Measurements from ENCODE around the gene TRIM4. TPM values are rescaled to one million over a fixed set of nuclear protein-coding genes. Genes with fewer than 3 reads are reported as not detected.
"Not testable (repeated sequence)": the region's sequence is repeated elsewhere in the genome, so short reads cannot be mapped to it uniquely, and the experiment has no call there.

The TRIM4 gene, protein sequence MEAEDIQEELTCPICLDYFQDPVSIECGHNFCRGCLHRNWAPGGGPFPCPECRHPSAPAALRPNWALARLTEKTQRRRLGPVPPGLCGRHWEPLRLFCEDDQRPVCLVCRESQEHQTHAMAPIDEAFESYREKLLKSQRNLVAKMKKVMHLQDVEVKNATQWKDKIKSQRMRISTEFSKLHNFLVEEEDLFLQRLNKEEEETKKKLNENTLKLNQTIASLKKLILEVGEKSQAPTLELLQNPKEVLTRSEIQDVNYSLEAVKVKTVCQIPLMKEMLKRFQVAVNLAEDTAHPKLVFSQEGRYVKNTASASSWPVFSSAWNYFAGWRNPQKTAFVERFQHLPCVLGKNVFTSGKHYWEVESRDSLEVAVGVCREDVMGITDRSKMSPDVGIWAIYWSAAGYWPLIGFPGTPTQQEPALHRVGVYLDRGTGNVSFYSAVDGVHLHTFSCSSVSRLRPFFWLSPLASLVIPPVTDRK
- 10 to 100 TPM; 25.8 to 28.3 TPM for total RNA-seq

DNA sequence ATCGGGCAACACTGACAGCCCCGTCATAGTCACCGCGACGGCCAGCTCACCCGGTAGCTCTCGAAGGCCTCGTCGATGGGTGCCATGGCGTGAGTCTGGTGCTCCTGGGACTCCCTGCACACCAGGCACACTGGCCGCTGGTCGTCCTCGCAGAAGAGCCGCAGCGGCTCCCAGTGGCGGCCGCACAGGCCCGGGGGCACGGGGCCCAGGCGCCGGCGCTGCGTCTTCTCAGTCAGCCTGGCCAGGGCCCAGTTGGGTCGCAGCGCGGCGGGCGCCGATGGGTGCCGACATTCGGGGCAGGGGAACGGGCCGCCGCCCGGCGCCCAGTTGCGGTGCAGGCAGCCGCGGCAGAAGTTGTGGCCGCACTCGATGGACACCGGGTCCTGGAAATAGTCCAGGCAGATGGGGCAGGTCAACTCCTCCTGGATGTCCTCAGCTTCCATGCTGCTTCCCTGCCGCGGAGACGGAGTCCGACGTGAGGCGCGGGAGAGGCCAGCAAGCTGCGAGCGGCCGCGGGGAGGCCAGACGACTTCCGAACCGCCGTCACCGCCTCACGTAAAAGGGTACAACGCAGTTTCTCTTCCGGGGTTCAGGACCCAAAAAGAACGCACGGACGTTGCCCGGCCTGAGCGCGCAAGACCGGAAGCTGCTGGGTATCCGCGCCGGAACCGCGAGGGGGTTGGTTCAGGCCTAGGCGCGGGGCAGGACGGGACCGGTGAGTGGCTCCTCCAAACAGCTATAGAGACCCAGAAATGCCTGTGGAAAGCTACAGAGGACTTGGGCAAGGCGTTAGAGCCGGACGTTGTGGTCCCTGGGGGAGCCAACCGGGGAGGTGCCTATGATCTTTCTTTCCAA, at the start of gene TRIM4:
Gene TRIM4 (minus strand): TSS at position 572 of the 855 bp plus-strand sequence. CDS start 129 bp downstream, at position 443.
- peak within 1 kb of the TSS; percentile 96 to 98 for H3K27ac Mint-ChIP-seq
- peaks cover 8 to 14% of the 10 kb centered on the region in 2 donors for H3K36me3 Mint-ChIP-seq
- DNase-seq (ENCODE audit: low spot score in 2 of 2) = peak; percentile 91 to 97
- H3K9me3 Mint-ChIP-seq = no peaks in the 10 kb centered on the region
- peak; percentile 98 to 100 for ATAC-seq

GRCh38 chr7:99958564-99959227, 39.4 kb upstream of the TRIM4 start:
- H3K9me3 Mint-ChIP-seq = no peaks in the 10 kb centered on the region
- no peak for DNase-seq (ENCODE audit: low spot score in 2 of 2)
- H3K36me3 Mint-ChIP-seq = no peaks in the 10 kb centered on the region
- ATAC-seq = no peak
- H3K27ac Mint-ChIP-seq = no peak overlapping the region

DNA sequence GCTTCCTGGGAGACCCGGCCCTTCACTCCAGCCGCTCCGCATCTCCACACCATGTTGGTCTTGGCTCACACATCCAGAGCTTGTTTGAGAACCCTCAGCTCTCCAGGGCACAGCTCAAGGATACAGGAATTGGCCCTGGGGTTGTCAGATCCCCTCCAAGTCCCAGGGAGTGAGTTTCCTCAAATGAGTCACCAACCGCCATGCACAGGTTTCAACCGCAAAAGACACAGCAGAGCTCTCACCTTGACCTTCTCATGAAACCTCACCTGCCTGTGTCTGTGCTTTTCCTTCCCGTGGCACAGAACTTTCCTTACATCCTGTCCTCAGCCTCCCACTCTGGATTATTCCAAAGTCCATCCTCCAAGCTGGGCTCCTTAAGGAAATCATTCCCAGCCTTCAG, 35.9 kb upstream of the TRIM4 start:
- no peak for ATAC-seq
- Mint-ChIP-seq H3K27ac (peak overlapping the region in 1 of 2 donors; percentile 29), H3K36me3 (no peaks in the 10 kb centered on the region), H3K9me3 (no peaks in the 10 kb centered on the region)
- DNase-seq (ENCODE audit: low spot score in 2 of 2) = no peak

DNA sequence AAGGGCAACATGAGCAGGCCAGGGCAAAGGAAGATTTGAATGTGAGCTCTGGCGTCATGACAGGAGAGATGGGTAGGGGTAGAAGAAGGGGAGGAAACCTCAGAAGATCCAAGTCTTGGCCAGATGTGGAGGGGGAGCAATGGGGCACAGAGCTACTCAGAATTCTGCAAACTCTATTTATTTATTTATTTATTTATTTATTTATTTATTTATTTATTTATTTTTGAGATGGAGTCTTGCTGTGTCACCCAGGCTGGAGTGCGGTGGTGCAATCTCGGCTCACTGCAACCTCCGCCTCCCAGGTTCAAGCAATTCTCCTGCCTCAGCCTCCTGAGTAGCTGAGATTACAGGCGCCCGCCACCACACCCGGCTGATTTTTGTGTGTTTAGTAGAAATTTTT, 35.3 kb upstream of the TRIM4 start:
- not testable (repeated sequence) for DNase-seq (ENCODE audit: low spot score in 2 of 2); H3K9me3 Mint-ChIP-seq; H3K36me3 Mint-ChIP-seq; ATAC-seq; H3K27ac Mint-ChIP-seq

DNA sequence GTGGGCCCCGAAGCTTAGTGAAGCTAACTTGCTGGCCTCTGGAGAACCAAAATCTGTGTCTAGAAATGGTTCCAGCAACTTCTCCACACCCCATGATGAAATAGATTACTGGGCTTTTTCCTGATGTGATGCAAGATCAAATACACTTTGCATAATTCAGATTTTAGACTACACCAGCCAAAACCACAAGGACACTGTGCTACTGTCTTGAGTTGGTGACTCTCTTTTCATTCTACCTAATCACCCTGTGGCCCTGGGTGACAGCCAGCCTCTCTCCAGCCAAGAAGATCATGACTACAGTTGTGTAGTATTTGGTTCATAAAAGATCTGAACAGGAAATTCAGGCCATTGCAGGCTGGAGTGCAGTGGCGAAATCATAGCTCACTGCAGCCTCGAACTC, 34.3 kb upstream of the TRIM4 start:
- H3K9me3 Mint-ChIP-seq = no peaks in the 10 kb centered on the region
- no peak overlapping the region for H3K27ac Mint-ChIP-seq
- DNase-seq (ENCODE audit: low spot score in 2 of 2) (no peak), ATAC-seq (peak; percentile 60 to 74)
- no peaks in the 10 kb centered on the region for H3K36me3 Mint-ChIP-seq

DNA sequence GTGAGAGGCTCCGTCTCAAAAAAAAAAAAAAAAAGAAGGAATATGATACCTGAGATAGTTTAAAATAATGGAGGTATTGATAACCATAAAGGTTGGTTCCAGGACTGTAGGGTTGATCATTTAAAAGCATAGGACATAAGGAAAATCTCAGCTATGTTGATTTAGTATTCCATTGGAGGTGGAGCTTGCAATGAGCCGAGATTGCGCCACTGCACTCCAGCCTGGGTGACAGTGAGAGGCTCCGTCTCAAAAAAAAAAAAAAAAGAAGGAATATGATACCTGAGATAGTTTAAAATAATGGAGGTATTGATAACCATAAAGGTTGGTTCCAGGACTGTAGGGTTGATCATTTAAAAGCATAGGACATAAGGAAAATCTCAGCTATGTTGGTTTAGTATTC, 33.3 kb upstream of the TRIM4 start:
- H3K9me3 Mint-ChIP-seq; ATAC-seq; H3K36me3 Mint-ChIP-seq; DNase-seq (ENCODE audit: low spot score in 2 of 2); H3K27ac Mint-ChIP-seq: not testable (repeated sequence)

- not testable (repeated sequence) for H3K9me3 Mint-ChIP-seq; H3K27ac Mint-ChIP-seq; ATAC-seq; H3K36me3 Mint-ChIP-seq; DNase-seq (ENCODE audit: low spot score in 2 of 2)
Observed at GRCh38 chr7:99950819-99951218, 31.5 kb upstream of the TRIM4 start.

DNA sequence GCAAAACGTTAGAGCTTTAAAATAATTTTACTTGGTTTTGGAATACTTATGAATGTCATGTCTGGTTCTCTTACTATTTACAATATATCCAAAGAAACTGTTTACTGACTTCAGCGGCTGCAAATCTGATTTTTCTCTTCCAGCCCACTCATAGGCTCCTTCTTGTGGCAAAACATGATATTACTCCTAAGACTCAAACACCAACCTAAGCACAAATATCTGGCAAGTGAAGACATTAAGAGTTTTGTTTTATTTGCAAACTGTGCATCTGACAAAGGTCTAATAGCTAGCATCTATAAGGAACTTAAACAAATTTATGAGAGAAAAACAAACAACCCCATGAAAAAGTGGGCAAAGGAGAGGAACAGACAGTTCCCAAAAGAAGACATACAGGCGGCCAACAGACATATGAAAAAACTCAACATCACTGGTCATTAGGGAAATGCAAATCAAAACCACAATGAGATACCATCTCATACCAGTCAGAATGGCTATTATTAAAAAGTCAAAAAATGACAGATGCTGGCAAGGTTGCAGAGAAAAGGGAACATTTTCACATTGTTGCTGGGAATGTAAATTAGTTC, 30.4 kb upstream of the TRIM4 start:
- H3K36me3 Mint-ChIP-seq = no peaks in the 10 kb centered on the region
- H3K9me3 Mint-ChIP-seq = no peaks in the 10 kb centered on the region
- ATAC-seq (no peak), DNase-seq (ENCODE audit: low spot score in 2 of 2) (no peak)
- no peak overlapping the region for H3K27ac Mint-ChIP-seq

GRCh38 chr7:99947608-99948007, 28.3 kb upstream of the TRIM4 start:
- DNase-seq (ENCODE audit: low spot score in 2 of 2) = no peak
- Mint-ChIP-seq H3K36me3 (no peaks in the 10 kb centered on the region), H3K27ac (no peak overlapping the region), H3K9me3 (peaks cover 0 to 3% of the 10 kb centered on the region in 2 donors)
- no peak for ATAC-seq

GRCh38 chr7:99944497-99945070, 25.3 kb upstream of the TRIM4 start:
- ATAC-seq (no peak), DNase-seq (ENCODE audit: low spot score in 2 of 2) (no peak)
- no peak overlapping the region for H3K27ac Mint-ChIP-seq
- H3K9me3 Mint-ChIP-seq = peaks cover 0 to 3% of the 10 kb centered on the region in 2 donors
- H3K36me3 Mint-ChIP-seq = no peaks in the 10 kb centered on the region

- DNase-seq (ENCODE audit: low spot score in 2 of 2) (no peak), ATAC-seq (no peak)
- Mint-ChIP-seq H3K36me3 (peaks cover 0 to 7% of the 10 kb centered on the region in 2 donors), H3K9me3 (peaks cover 3 to 5% of the 10 kb centered on the region in 2 donors), H3K27ac (no peak overlapping the region)
Observed at GRCh38 chr7:99943641-99944496, 24.5 kb upstream of the TRIM4 start.

DNA sequence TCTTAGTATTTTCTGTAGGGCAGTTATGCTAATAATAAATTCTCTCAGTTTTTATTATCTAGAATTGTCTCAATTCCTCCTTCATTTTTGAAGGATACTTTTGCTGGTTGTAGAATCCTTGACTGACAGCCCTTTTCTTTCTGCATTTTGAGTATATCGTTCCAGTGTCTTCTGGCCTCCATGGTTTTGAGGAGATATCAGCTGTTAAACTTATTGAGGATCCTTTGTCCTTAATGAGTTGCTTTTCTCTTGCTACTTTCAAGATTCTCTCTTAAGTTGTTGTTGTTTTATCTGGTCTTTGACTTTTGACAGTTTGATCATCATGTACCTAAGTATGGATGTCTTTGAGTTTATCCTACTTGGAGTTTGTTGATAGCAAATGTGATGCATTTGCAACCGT, 19.0 kb upstream of the TRIM4 start:
- Mint-ChIP-seq H3K9me3 (peaks cover 0 to 16% of the 10 kb centered on the region in 2 donors), H3K27ac (no peak overlapping the region), H3K36me3 (peaks cover 0 to 7% of the 10 kb centered on the region in 2 donors)
- ATAC-seq = no peak
- no peak for DNase-seq (ENCODE audit: low spot score in 2 of 2)

DNA sequence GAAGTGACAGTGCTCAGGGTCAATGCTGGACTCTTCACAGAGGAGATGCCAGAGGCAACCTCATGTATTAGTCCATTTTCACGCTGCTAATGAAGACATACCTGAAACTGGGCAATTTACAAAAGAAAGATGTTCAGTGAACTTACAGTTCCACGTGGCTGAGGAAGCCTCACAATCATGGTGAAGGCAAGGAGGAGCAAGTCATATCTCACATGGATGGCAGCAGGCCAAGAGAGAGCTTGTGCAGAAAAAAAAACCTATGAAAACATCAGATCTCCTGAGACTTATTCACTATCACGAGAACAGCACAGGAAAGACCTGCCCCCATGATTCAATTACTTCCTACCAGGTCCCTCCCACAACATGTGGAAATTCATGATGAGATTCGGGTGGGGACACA, 15.7 kb upstream of the TRIM4 start:
- not testable (repeated sequence) for H3K36me3 Mint-ChIP-seq; DNase-seq (ENCODE audit: low spot score in 2 of 2); ATAC-seq
- Mint-ChIP-seq H3K27ac (peak overlapping the region in 1 of 2 donors; percentile 43), H3K9me3 (peaks cover 0 to 16% of the 10 kb centered on the region in 2 donors)

- DNase-seq (ENCODE audit: low spot score in 2 of 2) (no peak), ATAC-seq (no peak)
- H3K9me3 Mint-ChIP-seq = no peaks in the 10 kb centered on the region
- peak overlapping the region in 1 of 2 donors; percentile 61 for H3K27ac Mint-ChIP-seq
- no peaks in the 10 kb centered on the region for H3K36me3 Mint-ChIP-seq
Observed at GRCh38 chr7:99930376-99930775, 11.0 kb upstream of the TRIM4 start.

GRCh38 chr7:99929730-99930053, 10.4 kb upstream of the TRIM4 start:
- DNase-seq (ENCODE audit: low spot score in 2 of 2) (no peak), ATAC-seq (peak; percentile 47 to 63)
- H3K9me3 Mint-ChIP-seq = no peaks in the 10 kb centered on the region
- peak overlapping the region; percentile 47 to 61 for H3K27ac Mint-ChIP-seq
- H3K36me3 Mint-ChIP-seq = no peaks in the 10 kb centered on the region

Data from activated naive CD4-positive, alpha-beta T cell treated with anti-CD3 and anti-CD28 coated beads, Interleukin-2, amount 50 U/mL, for 72 hours (primary cell).